ENCODE measurements around the gene TBC1D9.

TBC1D9 gene

GRCh38 chr4:140719686-140720085 is 36.5 kb downstream of the TBC1D9 start:
- DNase-seq = no peak

- DNase-seq = no peak
Observed at GRCh38 chr4:140719022-140719421, 37.2 kb downstream of the TBC1D9 start.

- DNase-seq = no peak
Observed at GRCh38 chr4:140718241-140718952, 37.8 kb downstream of the TBC1D9 start.

- DNase-seq = no peak
Observed at GRCh38 chr4:140717313-140717712, 38.9 kb downstream of the TBC1D9 start.

GRCh38 chr4:140715119-140715518 is 41.1 kb downstream of the TBC1D9 start:
- no peak for DNase-seq

- DNase-seq = no peak
Observed at GRCh38 chr4:140711910-140712309, 44.3 kb downstream of the TBC1D9 start.

- no peak for DNase-seq
Observed at GRCh38 chr4:140710908-140711622, 45.1 kb downstream of the TBC1D9 start.

- DNase-seq = no peak
Observed at GRCh38 chr4:140707325-140707724, 48.9 kb downstream of the TBC1D9 start.

GRCh38 chr4:140706665-140707064 is 49.5 kb downstream of the TBC1D9 start:
- no peak for DNase-seq

- DNase-seq = no peak
Observed at GRCh38 chr4:140706276-140706625, 49.9 kb downstream of the TBC1D9 start.

GRCh38 chr4:140705625-140706275 is 50.4 kb downstream of the TBC1D9 start:
- DNase-seq = no peak

- DNase-seq = peak; percentile 5
Observed at GRCh38 chr4:140704964-140705363, 51.2 kb downstream of the TBC1D9 start.

GRCh38 chr4:140704392-140704960 is 51.7 kb downstream of the TBC1D9 start:
- DNase-seq = no peak

GRCh38 chr4:140703463-140703862 is 52.7 kb downstream of the TBC1D9 start:
- no peak for DNase-seq

- no peak for DNase-seq
Observed at GRCh38 chr4:140702096-140702757, 54.0 kb downstream of the TBC1D9 start.

- DNase-seq = no peak
Observed at GRCh38 chr4:140701071-140701470, 55.1 kb downstream of the TBC1D9 start.

GRCh38 chr4:140697709-140698560 is 58.2 kb downstream of the TBC1D9 start:
- DNase-seq = no peak

GRCh38 chr4:140695483-140695882 is 60.7 kb downstream of the TBC1D9 start:
- no peak for DNase-seq

GRCh38 chr4:140693562-140693961 is 62.6 kb downstream of the TBC1D9 start:
- DNase-seq = no peak

GRCh38 chr4:140691369-140691768 is 64.8 kb downstream of the TBC1D9 start:
- DNase-seq = no peak

- DNase-seq = no peak
Observed at GRCh38 chr4:140690093-140690492, 66.1 kb downstream of the TBC1D9 start.

- DNase-seq = peak; percentile 25
Observed at GRCh38 chr4:140689623-140690022, 66.6 kb downstream of the TBC1D9 start.

Data from NCI-H82 (cell line).